HepG2 (cell line): ENCODE data around the gene UQCRC2. TPM values are rescaled to one million over a fixed set of nuclear protein-coding genes. Genes with fewer than 3 reads are reported as not detected.
A peak's percentile ranks its signal among the peaks of the same experiment; 100 is the strongest.

ENCODE experiments used
- DMTF1 ChIP-seq: sonication (generic); formaldehyde crosslinking; IDR thresholded peaks from 2 replicates; pipeline ENCODE4 v1.4.0; 2020; ENCODE audit warnings: mild to moderate bottlenecking, missing genetic modification reagents
- GMEB1 ChIP-seq: sonication (generic); formaldehyde crosslinking; IDR thresholded peaks from 2 replicates; pipeline ENCODE4 v1.5.1; 2020; ENCODE audit warnings: missing genetic modification reagents, mild to moderate bottlenecking, borderline replicate concordance
- NR2F6 ChIP-seq, 2 experiments: IDR thresholded peaks; 2 replicates each; pipeline ENCODE4 v1.6.1; 2016; ENCODE audit warnings: antibody characterized with exemption in 1 of 2, mild to moderate bottlenecking in 1 of 2
- SP5 ChIP-seq: IDR thresholded peaks from 2 replicates; pipeline ENCODE4 v1.6.1; 2016; ENCODE audit warnings: low read depth, borderline replicate concordance
- TMF1 ChIP-seq: sonication (generic); formaldehyde crosslinking; IDR thresholded peaks from 2 replicates; pipeline ENCODE4 v1.8.1; 2022; ENCODE audit warnings: low read depth, missing genetic modification reagents
- WIZ ChIP-seq: sonication (generic); formaldehyde crosslinking; IDR thresholded peaks from 2 replicates; pipeline ENCODE4 v1.5.1; 2020; ENCODE audit warnings: mild to moderate bottlenecking, missing genetic modification reagents
- ZNF160 ChIP-seq: sonication (generic); formaldehyde crosslinking; IDR thresholded peaks from 2 replicates; pipeline ENCODE4 v1.8.0; 2022; ENCODE audit warnings: mild to moderate bottlenecking, inconsistent platforms, missing genetic modification reagents
- ZNF292 ChIP-seq: sonication (generic); formaldehyde crosslinking; IDR thresholded peaks from 2 replicates; pipeline ENCODE4 v1.8.1; 2022; ENCODE audit warnings: mild to moderate bottlenecking, low read depth, missing genetic modification reagents, borderline replicate concordance
- ZNF3 ChIP-seq: IDR thresholded peaks from 2 replicates; pipeline ENCODE4 v1.7.0; 2017; ENCODE audit warnings: inconsistent platforms
- ZNF333 ChIP-seq: sonication (generic); formaldehyde crosslinking; IDR thresholded peaks from 2 replicates; pipeline ENCODE4 v1.4.0; 2020; ENCODE audit warnings: mild to moderate bottlenecking, missing genetic modification reagents, borderline replicate concordance
- ZNF770 ChIP-seq: sonication (generic); formaldehyde crosslinking; IDR thresholded peaks from 2 replicates; pipeline ENCODE4 v1.5.0; 2020; ENCODE audit warnings: mild to moderate bottlenecking, missing genetic modification reagents
- polyA plus RNA-seq, 8 experiments: library from polyadenylated mRNA; depleted of rRNA in 3 of 8; stranded (reverse) in 7 of 8; unstranded in 1 of 8; fragments of >200 nt; fragmentation: Illumina TruSeq in 4 of 8; extraction: Trizol in 4 of 8; gene quantifications; 2 replicates each; pipeline versions ENCODE4 v1.2.1 to v1.2.3, GENCODE V29; 2011 to 2016; ENCODE audit warnings: low read depth in 4 of 8, missing spikeins in 1 of 8, mixed read lengths in 1 of 8; ENCODE audit not compliant: insufficient read depth in 1 of 8
- total RNA-seq, 5 experiments: library from RNA; depleted of rRNA; stranded (reverse); fragments of >200 nt; fragmentation: Illumina TruSeq; extraction: Trizol; gene quantifications; 2 replicates each; pipeline ENCODE4 v1.2.3, GENCODE V29; 2016; ENCODE audit warnings: low read depth in 1 of 5
- TF ChIP-seq, protein P1 (sequence below): sonication (generic); formaldehyde crosslinking; IDR thresholded peaks from 2 replicates; pipeline ENCODE4 v1.4.0; 2020; ENCODE audit warnings: missing genetic modification reagents
- TF ChIP-seq, protein P2 (sequence below): sonication (generic); formaldehyde crosslinking; IDR thresholded peaks from 2 replicates; pipeline ENCODE4 v1.5.1; 2020; ENCODE audit warnings: mild to moderate bottlenecking, missing genetic modification reagents, moderate library complexity
- TF ChIP-seq, protein P3 (sequence below): sonication (generic); formaldehyde crosslinking; IDR thresholded peaks from 2 replicates; pipeline ENCODE4 v1.5.0; 2020; ENCODE audit warnings: mild to moderate bottlenecking, missing genetic modification reagents
- TF ChIP-seq, protein P4 (sequence below): fragments of 450-650 bp; IDR thresholded peaks from 2 replicates; pipeline ENCODE4 v1.6.1; 2016

UQCRC2 gene
- total and polyA plus RNA-seq, 2 of the 13 experiments (the other 11 are each of a cell fraction or from before 2014, with no cell fraction given): 442 to 536 TPM

DNA sequence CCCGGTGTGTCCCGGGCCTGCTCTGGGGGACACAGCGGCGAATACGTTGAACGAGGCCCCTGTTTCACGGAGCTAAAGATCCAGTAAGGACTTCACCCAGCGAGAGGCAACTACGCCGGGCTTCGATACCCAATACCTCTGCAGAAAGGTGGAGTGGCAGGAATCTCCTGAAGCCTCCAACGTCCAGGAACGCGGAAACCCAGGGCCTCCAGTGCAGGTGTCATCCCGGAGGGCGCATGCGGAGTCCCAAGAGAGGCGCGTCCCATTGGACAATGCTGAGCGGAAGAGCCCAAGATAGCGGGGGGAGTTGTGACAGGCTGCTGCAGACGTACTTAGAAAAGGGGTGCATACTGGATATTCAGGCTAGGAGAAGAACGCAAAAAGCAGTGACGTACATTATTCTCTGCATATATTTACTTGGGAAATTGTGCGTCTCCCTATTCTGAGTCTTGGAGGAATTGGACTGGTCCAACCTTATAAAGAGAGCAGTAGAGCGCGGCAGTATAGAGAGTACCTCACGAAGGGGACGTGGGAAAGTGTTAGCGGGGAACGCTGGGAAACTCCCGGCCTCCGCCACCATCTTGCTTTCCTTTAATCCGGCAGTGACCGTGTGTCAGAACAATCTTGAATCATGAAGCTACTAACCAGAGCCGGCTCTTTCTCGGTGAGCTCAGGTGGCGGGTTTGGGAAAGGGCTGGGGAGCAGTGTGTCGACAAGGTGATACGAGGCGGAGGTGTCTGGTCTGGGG lies at the start of gene UQCRC2 (continued):
- TF ChIP-seq GMEB1 (CRISPR knock-in tag) (peak; percentile 90), ZNF333 (CRISPR knock-in tag) (peak; percentile 97; the same call in 1 of the 2 replicates), DMTF1 (CRISPR knock-in tag) (no peak), TMF1 (no peak), SP5 (CRISPR knock-in tag) (no peak), ZNF160 (CRISPR knock-in tag) (peak; percentile 6; the same call in 1 of the 2 replicates), ZNF292 (no peak), ZNF3 (CRISPR knock-in tag) (peak; percentile 5; the same call in 1 of the 2 replicates), ZNF770 (CRISPR knock-in tag) (peak; percentile 54), WIZ (CRISPR knock-in tag) (peak; percentile 74), NR2F6 (IDR thresholded peaks at IDR 0.05) (peak; percentile 67; the same call in 1 of the 2 replicates), NR2F6 (CRISPR knock-in tag; IDR thresholded peaks at IDR 0.05) (no peak; the same call in none of the 2 replicates)
- TF ChIP-seq, protein P1, sequence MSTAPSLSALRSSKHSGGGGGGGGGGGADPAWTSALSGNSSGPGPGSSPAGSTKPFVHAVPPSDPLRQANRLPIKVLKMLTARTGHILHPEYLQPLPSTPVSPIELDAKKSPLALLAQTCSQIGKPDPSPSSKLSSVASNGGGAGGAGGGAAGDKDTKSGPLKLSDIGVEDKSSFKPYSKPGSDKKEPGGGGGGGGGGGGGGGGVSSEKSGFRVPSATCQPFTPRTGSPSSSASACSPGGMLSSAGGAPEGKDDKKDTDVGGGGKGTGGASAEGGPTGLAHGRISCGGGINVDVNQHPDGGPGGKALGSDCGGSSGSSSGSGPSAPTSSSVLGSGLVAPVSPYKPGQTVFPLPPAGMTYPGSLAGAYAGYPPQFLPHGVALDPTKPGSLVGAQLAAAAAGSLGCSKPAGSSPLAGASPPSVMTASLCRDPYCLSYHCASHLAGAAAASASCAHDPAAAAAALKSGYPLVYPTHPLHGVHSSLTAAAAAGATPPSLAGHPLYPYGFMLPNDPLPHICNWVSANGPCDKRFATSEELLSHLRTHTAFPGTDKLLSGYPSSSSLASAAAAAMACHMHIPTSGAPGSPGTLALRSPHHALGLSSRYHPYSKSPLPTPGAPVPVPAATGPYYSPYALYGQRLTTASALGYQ (CRISPR knock-in tag): no peak
- TF ChIP-seq, protein P2, sequence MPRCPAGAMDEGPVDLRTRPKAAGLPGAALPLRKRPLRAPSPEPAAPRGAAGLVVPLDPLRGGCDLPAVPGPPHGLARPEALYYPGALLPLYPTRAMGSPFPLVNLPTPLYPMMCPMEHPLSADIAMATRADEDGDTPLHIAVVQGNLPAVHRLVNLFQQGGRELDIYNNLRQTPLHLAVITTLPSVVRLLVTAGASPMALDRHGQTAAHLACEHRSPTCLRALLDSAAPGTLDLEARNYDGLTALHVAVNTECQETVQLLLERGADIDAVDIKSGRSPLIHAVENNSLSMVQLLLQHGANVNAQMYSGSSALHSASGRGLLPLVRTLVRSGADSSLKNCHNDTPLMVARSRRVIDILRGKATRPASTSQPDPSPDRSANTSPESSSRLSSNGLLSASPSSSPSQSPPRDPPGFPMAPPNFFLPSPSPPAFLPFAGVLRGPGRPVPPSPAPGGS (CRISPR knock-in tag): peak; percentile 22; the same call in 1 of the 2 replicates
- TF ChIP-seq, protein P3, sequence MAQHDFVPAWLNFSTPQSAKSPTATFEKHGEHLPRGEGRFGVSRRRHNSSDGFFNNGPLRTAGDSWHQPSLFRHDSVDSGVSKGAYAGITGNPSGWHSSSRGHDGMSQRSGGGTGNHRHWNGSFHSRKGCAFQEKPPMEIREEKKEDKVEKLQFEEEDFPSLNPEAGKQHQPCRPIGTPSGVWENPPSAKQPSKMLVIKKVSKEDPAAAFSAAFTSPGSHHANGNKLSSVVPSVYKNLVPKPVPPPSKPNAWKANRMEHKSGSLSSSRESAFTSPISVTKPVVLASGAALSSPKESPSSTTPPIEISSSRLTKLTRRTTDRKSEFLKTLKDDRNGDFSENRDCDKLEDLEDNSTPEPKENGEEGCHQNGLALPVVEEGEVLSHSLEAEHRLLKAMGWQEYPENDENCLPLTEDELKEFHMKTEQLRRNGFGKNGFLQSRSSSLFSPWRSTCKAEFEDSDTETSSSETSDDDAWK: no peak
- TF ChIP-seq, protein P4, sequence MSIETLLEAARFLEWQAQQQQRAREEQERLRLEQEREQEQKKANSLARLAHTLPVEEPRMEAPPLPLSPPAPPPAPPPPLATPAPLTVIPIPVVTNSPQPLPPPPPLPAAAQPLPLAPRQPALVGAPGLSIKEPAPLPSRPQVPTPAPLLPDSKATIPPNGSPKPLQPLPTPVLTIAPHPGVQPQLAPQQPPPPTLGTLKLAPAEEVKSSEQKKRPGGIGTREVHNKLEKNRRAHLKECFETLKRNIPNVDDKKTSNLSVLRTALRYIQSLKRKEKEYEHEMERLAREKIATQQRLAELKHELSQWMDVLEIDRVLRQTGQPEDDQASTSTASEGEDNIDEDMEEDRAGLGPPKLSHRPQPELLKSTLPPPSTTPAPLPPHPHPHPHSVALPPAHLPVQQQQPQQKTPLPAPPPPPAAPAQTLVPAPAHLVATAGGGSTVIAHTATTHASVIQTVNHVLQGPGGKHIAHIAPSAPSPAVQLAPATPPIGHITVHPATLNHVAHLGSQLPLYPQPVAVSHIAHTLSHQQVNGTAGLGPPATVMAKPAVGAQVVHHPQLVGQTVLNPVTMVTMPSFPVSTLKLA: peak; percentile 68
